ENCODE data around the gene EAF1.
"Not testable (repeated sequence)": the region's sequence is repeated elsewhere in the genome, so short reads cannot be mapped to it uniquely, and the experiment has no call there.

Gene EAF1

DNA sequence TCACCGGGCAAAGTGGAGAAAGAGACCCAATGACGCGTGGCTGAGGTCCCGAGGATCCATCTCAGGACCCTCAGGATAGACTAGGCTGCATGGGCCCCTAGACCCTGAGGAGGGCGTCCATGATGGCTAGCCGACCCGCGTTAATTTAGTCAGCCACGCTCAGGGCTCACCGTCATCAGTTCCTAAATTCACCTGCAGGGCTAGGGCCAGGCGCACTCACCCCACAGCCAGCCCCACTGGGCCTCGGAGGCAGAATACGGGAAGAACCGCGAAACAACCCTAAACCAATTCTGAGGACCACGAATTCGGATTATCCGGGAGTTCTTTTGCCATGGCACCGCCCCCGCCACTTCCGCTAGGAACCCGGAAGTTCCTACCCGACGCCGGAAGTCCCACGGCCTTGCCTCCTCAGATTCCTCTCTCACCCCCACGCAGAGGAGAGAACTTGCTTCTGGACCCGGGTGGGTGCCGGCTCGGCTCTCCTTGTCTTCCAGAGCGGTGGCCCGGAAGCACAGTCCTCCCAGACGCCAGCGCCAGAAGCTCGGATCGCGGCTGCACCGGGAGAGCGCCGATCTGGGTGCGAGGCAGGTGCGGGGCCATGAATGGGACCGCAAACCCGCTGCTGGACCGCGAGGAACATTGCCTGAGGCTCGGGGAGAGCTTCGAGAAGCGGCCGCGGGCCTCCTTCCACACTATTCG is at the start of gene EAF1, which contains the start of gene METTL6:
Gene EAF1 (plus strand): TSS at position 417 of the 699 bp plus-strand sequence. CDS start 182 bp downstream, at position 599.
Gene METTL6 (minus strand): TSS at position 363 of the 699 bp plus-strand sequence. CDS start 1,033 bp downstream, outside the sequence.
- DNase-seq, result peak; percentile 90

GRCh38 chr3:15377961-15378791 is 49.2 kb upstream of the EAF1 start:
- DNase-seq, result peak; percentile 94

- DNase-seq, result no peak
Observed at GRCh38 chr3:15380980-15381890, 46.2 kb upstream of the EAF1 start.

DNA sequence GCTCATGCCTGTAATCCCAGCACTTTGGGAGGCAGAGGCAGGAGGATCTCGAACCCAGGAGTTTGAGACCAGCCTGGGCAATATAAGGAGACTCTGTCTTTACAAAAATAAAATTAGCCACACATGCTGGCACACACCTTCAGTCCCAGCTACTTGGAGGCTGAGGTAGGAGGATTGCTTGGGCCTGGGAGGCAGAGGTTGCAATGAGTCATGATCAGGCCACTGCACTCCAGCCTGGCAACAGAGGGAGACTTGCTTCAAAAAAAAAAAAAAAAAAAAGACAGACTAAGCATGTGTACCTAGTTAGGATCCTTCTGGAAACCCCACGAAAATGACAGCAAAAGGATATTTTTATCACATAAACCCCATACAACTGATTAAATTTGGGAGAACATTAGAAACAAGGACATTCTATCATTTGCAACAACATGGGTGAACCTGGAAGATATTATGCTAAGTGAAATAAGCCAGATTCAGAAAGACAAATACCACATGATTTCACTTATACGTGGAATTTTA is 44.9 kb upstream of the EAF1 start:
- no peak for DNase-seq

DNA sequence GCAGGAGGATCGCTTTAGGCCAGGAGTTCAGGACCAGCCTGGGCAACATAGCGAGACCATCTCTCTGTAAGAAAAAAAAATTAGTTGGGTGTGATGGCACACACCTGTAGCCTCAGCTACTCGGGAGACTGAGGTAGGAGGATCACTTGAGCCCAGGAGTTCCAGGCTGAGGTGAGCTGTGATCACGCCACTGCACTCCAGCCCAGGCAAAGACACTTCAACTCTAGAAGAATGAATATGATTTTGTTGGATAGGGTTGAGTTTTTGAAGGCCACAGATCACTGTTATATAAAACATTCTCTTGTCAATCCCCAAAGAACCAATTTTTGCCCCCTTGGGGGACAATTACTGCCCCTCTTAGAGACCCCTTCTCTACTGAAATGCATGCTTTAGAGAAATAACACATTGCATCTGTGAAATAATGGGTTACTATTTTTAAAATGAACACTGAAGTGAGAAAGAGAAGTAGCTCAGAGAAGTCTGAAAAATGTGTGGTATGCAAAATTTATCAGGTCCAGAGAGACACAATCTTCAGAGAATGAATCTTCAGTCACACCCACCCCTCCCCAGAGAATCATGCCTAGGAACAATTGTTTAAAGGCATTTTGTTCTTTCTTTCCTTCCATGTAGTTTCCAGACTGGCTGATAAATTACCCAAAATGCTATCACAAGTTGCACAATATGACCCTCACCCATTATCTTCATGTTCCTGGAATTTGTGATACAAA is 42.7 kb upstream of the EAF1 start:
- no peak for DNase-seq

- not testable (repeated sequence) for DNase-seq
Observed at GRCh38 chr3:15385238-15385695, 42.1 kb upstream of the EAF1 start.

- no peak for DNase-seq
Observed at GRCh38 chr3:15385901-15386653, 41.3 kb upstream of the EAF1 start.

DNA sequence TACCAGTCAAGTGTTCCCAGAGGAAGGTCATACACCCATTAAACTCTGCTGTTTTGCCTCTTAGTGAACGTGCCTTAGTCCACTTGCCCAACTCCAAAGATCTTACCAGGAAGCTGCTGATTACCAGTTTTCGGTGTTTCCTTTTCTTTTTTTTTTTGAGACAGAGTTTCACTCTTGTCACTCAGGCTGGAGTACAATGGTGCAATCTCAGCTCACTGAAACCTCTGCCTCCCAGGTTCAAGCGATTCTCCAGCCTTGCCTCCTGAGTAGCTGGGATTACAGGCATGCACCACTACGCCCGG is 40.8 kb upstream of the EAF1 start:
- not testable (repeated sequence) for DNase-seq

DNA sequence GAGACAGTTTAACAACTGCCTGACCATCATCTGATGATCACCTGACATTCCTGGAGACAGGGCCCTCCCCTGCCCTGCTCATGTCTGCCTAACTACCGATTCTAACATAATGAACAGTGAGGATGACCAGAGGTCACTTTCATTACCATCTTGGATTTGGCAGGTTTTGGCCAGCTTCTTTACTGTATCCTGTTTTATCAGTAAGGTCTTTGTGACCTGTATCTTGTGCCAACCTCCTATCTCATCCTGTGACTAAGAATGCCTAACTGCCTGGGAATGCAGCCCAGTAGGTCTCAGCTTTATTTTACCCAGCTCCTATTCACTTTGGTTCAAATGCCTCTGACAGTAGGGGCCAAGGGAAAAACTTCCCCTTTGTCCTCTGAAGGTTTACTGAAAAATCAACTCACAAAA is 40.2 kb upstream of the EAF1 start:
- no peak for DNase-seq

DNA sequence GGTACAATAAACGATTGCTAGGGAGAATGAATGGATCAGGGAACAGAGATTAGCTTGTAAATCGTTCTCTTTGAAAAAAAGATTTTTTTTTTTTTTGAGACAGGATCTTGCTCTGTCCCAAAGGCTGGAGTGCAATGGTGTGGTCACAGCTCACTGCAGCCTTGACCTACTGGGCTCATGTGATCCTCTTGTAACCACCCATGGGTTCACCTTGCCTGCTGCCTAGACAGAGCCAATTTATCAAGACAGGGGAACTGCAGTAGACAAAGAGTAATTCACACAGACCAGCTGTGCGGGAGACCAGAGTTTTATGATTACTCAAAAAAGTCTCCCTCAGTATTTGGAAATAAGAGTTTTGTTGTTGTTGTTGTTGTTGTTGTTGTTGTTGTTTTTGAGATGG is 39.7 kb upstream of the EAF1 start:
- no peak for DNase-seq

- DNase-seq, result not testable (repeated sequence)
Observed at GRCh38 chr3:15388335-15388734, 39.1 kb upstream of the EAF1 start.

DNA sequence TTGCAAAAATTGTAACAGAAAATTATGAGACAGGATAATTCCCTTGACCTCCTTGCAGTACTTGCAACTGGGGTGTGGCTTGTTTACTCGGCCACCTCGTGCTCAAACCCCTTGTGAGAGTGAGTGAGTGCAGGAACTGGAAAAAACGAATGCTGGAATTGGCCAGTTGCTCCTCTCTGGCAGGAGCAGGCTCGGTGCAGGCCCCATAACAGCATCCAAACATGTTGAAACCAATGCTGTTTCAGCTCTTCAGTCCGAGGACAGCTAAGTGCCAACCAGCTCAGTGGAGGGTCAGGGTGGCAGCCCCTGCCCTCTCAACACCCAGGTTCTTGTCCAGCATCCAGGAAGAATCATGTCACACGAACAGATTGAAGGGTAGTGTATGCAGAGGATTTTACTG is 36.9 kb upstream of the EAF1 start:
- no peak for DNase-seq

DNA sequence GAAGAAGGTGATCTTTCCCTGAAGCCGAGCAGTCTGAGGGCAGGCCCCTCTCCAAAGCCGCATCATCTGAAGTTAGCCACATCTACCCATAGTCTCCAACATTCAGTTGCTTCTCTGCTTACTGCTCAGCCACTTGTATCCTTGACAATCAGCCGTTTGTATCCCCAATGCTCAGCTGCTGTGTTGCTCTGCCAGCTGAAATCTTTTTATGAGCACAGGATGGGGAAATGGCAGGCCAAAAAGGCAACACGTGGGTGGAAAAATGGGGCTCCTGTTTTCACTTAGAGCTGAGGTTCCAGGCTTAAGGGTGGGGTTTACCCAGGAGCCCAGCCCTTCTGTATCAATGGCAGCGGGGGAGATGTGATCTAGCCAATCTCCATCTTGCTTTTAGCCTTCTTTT is 36.4 kb upstream of the EAF1 start:
- no peak for DNase-seq

DNA sequence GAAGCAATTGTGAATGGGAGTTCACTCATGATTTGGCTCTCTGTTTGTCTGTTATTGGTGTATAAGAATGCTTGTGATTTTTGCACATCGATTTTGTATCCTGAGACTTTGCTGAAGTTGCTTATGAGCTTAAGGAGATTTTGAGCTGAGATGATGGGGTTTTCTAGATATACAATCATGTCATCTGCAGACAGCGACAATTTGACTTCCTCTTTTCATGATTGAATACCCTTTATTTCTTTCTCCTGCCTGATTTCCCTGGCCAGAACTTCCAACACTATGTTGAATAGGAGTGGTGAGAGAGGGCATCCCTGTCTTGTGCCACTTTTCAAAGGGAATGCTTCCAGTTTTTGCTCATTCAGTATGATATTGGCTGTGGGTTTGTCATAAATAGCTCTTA is 34.1 kb upstream of the EAF1 start:
- DNase-seq, result not testable (repeated sequence)

DNA sequence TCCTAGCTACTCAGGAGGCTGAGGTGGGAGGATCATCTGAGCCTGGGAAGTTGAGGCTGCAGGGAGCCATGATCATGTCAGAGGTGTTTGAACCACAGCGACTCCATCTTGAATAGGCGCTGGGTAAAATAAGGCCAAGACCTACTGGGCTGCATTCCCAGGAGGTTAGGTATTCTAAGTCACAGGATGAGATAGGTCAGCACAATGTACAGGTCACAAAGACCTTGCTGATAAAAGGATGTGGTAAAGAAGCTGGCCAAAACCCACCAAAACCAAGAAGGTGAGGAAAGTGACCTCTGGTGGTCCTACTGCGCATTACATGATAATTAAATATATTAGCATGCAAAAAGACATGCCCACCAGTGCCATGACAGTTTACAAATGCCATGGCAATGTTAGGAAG is 28.7 kb upstream of the EAF1 start:
- DNase-seq, result not testable (repeated sequence)

DNA sequence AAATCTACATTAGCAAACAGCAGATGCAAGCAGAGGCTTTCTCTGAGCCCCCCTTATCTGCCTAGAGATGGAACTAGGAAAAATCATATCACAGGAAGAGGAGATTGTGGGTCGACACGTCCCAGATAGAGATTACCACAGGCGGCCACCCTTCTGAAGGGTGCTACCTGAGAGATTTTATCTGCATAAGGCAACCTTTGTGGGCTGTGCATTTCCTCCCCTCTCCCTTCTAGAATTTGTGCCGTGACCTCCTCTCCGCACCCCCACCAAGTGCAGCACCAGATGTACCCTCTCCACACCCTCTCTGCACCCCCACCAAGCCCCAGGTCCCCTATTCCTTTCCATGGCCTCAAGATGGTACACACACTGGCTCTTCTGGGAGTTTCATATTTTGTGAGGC is 27.4 kb upstream of the EAF1 start:
- peak; percentile 10 for DNase-seq

DNA sequence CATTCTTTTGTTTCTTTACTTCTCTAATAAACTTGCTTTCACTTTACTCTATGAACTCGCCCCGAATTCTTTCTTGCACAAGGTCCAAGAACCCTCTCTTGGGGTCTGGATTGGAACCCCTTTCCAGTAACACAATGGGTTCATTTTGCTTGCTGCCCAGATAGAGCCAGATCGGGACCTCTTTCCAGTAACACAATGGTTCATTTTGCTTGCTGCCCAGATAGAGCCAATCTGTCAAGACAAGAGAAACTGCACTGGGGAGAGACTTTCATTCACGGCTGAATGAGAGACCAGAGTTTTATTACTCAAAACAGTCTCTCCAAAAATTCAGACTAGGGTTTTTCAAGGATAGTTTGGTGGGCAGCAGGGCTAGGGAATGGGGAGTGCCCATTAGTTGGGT is 25.5 kb upstream of the EAF1 start:
- no peak for DNase-seq

GRCh38 chr3:15403495-15403894 is 23.9 kb upstream of the EAF1 start:
- no peak for DNase-seq

DNA sequence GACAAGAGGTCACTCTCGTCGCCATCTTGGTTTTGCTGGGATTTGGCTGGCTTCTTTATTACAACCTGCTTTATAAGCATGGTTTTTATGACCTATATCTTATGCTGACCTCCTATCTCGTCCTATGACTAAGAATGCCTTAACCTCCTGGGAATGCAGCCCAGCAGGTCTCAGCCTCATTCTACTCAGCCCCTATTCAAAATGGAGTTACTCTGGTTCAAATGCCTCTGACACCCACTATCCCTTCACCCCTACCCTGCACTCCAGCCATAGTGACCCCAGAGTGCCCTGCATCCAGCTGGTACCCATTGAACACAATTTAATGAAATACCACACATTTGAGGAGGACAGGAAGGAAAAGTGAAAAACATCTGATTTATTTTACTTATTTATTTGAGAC is 23.4 kb upstream of the EAF1 start:
- no peak for DNase-seq

GRCh38 chr3:15404767-15405166 is 22.6 kb upstream of the EAF1 start:
- no peak for DNase-seq

- DNase-seq, result peak; percentile 24
Observed at GRCh38 chr3:15405448-15406050, 21.8 kb upstream of the EAF1 start.
